Colonic mucosa (tissue), 4 donors: ENCODE data around the gene APBB2. TPM values are rescaled to one million over a fixed set of nuclear protein-coding genes. Genes with fewer than 3 reads are reported as not detected.

Experiments used
- DNase-seq: peaks from one replicate; pipeline ENCODE4 v3.0.0-alpha.2; 2020
- H3K27ac ChIP-seq: fragments of 200-600 bp; one replicate; pipeline ENCODE4 v1.8.0; 2021
- H3K27me3 ChIP-seq: fragments of 200-600 bp; one replicate; pipeline ENCODE4 v1.8.0; 2021
- H3K36me3 ChIP-seq: fragments of 200-600 bp; one replicate; pipeline ENCODE4 v1.8.0; 2021
- H3K4me1 ChIP-seq: fragments of 200-600 bp; one replicate; pipeline ENCODE4 v1.8.0; 2021; ENCODE audit warnings: mild to moderate bottlenecking
- H3K4me3 ChIP-seq: fragments of 200-600 bp; one replicate; pipeline ENCODE4 v1.8.0; 2021
- H3K9ac ChIP-seq, 2 donors: one replicate each; pipeline ENCODE4 v1.7.0; 2013; ENCODE audit warnings: control low read depth in 2 of 2, low read depth in 2 of 2, low read length in 2 of 2
- H3K9me3 ChIP-seq: fragments of 200-600 bp; one replicate; pipeline ENCODE4 v1.8.0; 2021
- intact Hi-C: fragments of 100-400 bp; cut with DNase I; formaldehyde crosslinking; loops from one replicate; pipeline ENCODE4 v1.14.1; 2022
- total RNA-seq, 2 donors: library from RNA; stranded (reverse); fragmentation: NEBNext Ultra II Directional in 1 of 2; extraction: Animal tissue kit (Norgen Biotek cat#: 25700) in 1 of 2; gene quantifications; one replicate each; pipeline ENCODE4 v1.2.1, GENCODE V29; 2021
- TF ChIP-seq, protein P1 (sequence below): fragments of 200-600 bp; IDR thresholded peaks from one replicate; pipeline ENCODE4 v1.8.0; 2022; ENCODE audit warnings: antibody characterized with exemption, mild to moderate bottlenecking
- donor health status: healthy.
- donor health status: DM: no; HTN: no; CAD: no.
- donor health status: DM: no; HTN: no; CAD: no.

The APBB2 gene
- total RNA-seq, 2 donors from 2014 or later = 22.8 to 27.5 TPM

GRCh38 chr4:41140410-41140809 lies 73.9 kb downstream of the APBB2 start:
- H3K27ac ChIP-seq = no peak overlapping the region

DNA sequence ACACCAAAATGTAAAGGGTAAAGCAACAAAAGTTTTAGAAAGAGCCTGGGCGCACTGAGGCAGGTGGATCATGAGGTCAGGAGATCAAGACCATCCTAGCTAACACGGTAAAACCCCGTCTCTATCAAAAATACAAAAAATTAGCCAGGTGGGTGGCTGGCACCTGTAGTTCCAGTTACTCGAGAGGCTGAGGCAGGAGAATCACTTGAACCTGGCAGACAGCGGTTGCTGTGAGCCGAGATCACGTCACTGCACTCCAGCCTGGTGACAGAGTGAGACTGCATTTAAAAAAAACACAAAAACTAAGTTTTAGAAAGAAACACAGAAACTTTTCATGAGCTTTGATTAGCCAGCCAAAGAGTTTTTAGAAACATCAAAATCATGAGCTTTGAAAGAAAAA lies 76.5 kb downstream of the APBB2 start:
- DNase-seq = no peak
- Histone ChIP-seq H3K4me3 (no peak overlapping the region), H3K4me1 (peaks cover 10% of the 10 kb centered on the region), H3K9me3 (no peaks in the 10 kb centered on the region), H3K27me3 (no peaks in the 10 kb centered on the region), H3K9ac (no peak overlapping the region), H3K27ac (no peak overlapping the region), H3K36me3 (no peaks in the 10 kb centered on the region)
- intact Hi-C loops = no loop called here
- TF ChIP-seq, protein P1, sequence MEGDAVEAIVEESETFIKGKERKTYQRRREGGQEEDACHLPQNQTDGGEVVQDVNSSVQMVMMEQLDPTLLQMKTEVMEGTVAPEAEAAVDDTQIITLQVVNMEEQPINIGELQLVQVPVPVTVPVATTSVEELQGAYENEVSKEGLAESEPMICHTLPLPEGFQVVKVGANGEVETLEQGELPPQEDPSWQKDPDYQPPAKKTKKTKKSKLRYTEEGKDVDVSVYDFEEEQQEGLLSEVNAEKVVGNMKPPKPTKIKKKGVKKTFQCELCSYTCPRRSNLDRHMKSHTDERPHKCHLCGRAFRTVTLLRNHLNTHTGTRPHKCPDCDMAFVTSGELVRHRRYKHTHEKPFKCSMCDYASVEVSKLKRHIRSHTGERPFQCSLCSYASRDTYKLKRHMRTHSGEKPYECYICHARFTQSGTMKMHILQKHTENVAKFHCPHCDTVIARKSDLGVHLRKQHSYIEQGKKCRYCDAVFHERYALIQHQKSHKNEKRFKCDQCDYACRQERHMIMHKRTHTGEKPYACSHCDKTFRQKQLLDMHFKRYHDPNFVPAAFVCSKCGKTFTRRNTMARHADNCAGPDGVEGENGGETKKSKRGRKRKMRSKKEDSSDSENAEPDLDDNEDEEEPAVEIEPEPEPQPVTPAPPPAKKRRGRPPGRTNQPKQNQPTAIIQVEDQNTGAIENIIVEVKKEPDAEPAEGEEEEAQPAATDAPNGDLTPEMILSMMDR = no peak

More at GRCh38 chr4:41140410-41140809, 73.9 kb downstream of the APBB2 start:
- TF ChIP-seq, protein P1 = no peak
- no peaks in the 10 kb centered on the region for H3K9me3 ChIP-seq
- no peaks in the 10 kb centered on the region for H3K36me3 ChIP-seq
- no peak for DNase-seq
- peaks cover 4% of the 10 kb centered on the region for H3K4me1 ChIP-seq
- no peak overlapping the region for H3K4me3 ChIP-seq
- no peaks in the 10 kb centered on the region for H3K27me3 ChIP-seq
- no peak overlapping the region for H3K9ac ChIP-seq
- intact Hi-C loops = no loop called here

GRCh38 chr4:41136456-41136855 lies 77.9 kb downstream of the APBB2 start:
- H3K36me3 ChIP-seq = no peaks in the 10 kb centered on the region
- no peaks in the 10 kb centered on the region for H3K27me3 ChIP-seq
- no peak overlapping the region for H3K27ac ChIP-seq
- intact Hi-C loops = no loop called here
- TF ChIP-seq, protein P1 = no peak
- peaks cover 10% of the 10 kb centered on the region for H3K4me1 ChIP-seq
- H3K9me3 ChIP-seq = no peaks in the 10 kb centered on the region
- no peak overlapping the region for H3K9ac ChIP-seq
- H3K4me3 ChIP-seq = no peak overlapping the region
- DNase-seq = no peak

GRCh38 chr4:41135801-41136200 lies 78.5 kb downstream of the APBB2 start:
- no peaks in the 10 kb centered on the region for H3K9me3 ChIP-seq
- no peaks in the 10 kb centered on the region for H3K27me3 ChIP-seq
- intact Hi-C loops = no loop called here
- no peak overlapping the region for H3K4me3 ChIP-seq
- no peaks in the 10 kb centered on the region for H3K36me3 ChIP-seq
- TF ChIP-seq, protein P1 = no peak
- no peak overlapping the region for H3K27ac ChIP-seq
- no peak overlapping the region for H3K9ac ChIP-seq
- DNase-seq = peak; percentile 48
- H3K4me1 ChIP-seq = peaks cover 10% of the 10 kb centered on the region

DNA sequence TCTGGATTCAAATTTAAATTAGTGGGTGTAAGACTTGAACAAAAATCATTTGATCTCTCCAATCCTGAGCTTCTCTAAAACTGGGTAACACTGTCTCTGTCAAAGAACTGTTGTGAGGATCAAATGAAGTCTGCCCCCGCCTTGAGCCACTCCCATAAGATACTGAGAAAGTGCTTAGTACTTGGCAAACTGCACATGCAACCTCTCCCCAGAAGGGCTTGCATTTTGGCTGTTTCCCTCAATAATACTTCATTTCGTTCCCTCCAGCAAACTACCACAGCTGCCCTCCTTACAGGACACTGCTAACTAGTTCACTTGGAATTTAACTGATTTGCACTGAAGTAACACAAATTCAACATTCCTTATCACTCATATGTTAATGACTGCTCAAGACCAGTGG lies 79.8 kb downstream of the APBB2 start:
- Histone ChIP-seq H3K27me3 (no peaks in the 10 kb centered on the region), H3K4me3 (no peak overlapping the region), H3K27ac (no peak overlapping the region), H3K4me1 (peaks cover 10% of the 10 kb centered on the region), H3K36me3 (no peaks in the 10 kb centered on the region), H3K9ac (no peak overlapping the region), H3K9me3 (no peaks in the 10 kb centered on the region)
- TF ChIP-seq, protein P1 = no peak
- no peak for DNase-seq
- intact Hi-C loops = no loop called here
